Mucosa of stomach (tissue), 1 donor: ENCODE data around the gene DDTL.
"Not testable (repeated sequence)": the region's sequence is repeated elsewhere in the genome, so short reads cannot be mapped to it uniquely, and the experiment has no call there.

Source experiments
- H3K27me3 ChIP-seq: one replicate; pipeline ENCODE4 v1.7.0; 2013; ENCODE audit warnings: mild to moderate bottlenecking, low read length; ENCODE audit not compliant: control insufficient read depth, insufficient read depth
- H3K36me3 ChIP-seq: one replicate; pipeline ENCODE4 v1.7.0; 2013; ENCODE audit warnings: low read length; ENCODE audit not compliant: control insufficient read depth, insufficient read depth
- H3K4me1 ChIP-seq: one replicate; pipeline ENCODE4 v1.7.0; 2013; ENCODE audit warnings: mild to moderate bottlenecking, low read length; ENCODE audit not compliant: control insufficient read depth, insufficient read depth
- H3K4me3 ChIP-seq: one replicate; pipeline ENCODE4 v1.7.0; 2013; ENCODE audit warnings: low read length
- H3K9ac ChIP-seq: one replicate; pipeline ENCODE4 v1.7.0; 2013; ENCODE audit warnings: mild to moderate bottlenecking, low read length, moderate library complexity
- H3K9me3 ChIP-seq: one replicate; pipeline ENCODE4 v1.7.0; 2013; ENCODE audit warnings: mild to moderate bottlenecking, low read length, moderate library complexity; ENCODE audit not compliant: control insufficient read depth
- donor health status: Pancreatic carcinoma.

DDTL gene

DNA sequence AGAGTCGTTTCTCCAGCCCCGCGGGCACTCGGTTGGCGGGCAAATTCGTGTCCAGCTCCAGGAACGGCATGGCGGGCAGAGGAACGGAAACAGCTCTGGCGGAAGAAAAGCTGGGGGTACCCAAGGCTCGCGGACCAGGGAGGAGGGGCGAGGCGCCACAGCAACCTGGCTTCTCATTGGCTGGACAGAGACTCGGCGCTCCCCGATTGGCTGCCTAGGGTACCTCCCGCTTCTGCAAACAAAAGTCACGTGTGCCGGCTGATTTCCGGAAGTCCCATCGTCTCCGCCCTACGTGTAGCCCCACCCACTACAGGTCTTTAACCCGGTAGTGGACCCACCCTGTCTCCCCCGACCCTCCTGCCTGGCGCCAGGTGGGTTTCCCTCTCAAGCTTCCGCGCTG is 7.7 kb downstream of the DDTL start, which contains the start of gene DDT:
Gene DDT, minus strand, starts transcription at position 97 of the 400 bp plus-strand sequence. Its CDS starts 27 bp downstream, at position 70.
- not testable (repeated sequence) for H3K9me3 ChIP-seq, H3K4me3 ChIP-seq, H3K4me1 ChIP-seq, H3K27me3 ChIP-seq, H3K36me3 ChIP-seq, H3K9ac ChIP-seq

DNA sequence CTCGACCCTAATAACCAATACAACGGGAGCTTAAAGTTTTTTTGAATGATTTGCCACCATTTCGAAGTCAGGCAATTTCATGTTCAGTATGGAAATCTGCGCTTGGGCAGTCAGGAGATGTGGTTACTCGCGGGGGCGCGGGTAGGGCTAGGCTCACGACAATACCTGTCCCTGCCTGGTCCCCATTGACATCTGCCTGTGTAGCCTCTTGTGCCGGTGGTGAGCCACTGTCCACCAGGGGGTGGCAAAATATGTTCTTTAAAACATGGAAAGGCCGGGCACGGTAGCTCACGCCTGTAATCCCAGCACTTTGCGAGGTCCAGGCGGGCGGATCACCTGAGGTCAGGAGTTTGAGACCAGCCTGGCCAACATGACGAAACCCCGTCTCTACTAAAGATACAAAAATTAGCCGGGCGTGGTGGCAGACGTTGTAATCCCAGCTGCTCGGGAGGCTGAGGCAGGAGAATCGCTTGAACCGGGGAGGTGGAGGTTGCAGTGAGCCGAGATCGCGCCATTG is 8.2 kb downstream of the DDTL start:
- H3K4me3 ChIP-seq, H3K27me3 ChIP-seq, H3K9ac ChIP-seq, H3K9me3 ChIP-seq, H3K4me1 ChIP-seq, H3K36me3 ChIP-seq: not testable (repeated sequence)

DNA sequence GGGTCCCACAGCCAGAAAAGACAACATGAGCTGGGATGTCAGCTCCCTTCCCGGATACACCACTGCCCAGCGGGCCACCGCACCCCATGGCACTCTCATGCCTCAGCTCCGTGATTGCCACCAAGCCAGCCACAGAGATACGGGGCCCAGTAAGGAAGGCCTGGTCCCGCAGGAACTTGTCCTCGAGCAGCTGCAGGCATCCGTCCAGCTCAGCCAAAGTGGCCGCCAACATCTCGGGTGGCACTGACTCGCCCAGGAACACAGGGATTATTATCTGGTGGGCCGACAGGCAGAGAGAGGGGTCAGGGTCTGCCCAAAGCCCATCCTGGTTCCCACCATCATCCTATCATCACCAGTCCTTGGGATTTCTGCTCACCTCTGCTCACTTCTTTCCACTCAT is 10.6 kb downstream of the DDTL start:
- H3K27me3 ChIP-seq, H3K9me3 ChIP-seq, H3K4me3 ChIP-seq, H3K36me3 ChIP-seq, H3K4me1 ChIP-seq, H3K9ac ChIP-seq: not testable (repeated sequence)

DNA sequence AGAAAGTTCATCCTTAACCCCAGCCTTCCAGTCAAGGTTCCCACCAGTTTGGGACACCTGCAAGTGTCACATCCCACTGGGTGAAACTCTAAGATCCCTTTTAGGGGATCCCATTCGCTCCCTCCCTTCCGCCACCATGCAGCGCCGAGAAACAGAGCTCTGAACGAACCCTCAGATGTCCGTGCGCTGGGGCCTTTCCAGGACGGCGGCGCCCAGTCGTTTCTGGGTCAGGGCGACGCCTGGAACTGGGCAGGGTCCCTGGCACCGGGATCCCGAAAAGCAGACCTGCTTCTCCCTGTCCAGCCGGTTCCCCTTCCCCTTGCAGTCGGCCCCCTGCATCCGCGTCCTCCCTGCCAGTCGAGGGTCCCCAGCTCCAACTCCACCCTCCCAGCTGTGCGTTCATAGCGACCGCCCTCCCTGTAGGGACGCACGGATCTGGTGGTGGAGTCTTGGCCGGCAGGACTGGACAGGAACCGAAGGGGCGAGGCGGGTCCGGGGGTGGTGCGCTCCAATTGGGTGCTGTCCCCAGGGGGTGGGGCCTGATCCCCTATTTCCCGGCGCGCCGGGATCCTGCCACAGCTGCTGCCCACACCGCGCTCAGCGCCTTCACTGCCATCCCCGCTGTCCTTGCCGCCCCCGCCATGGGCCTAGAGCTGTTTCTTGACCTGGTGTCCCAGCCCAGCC is 13.0 kb downstream of the DDTL start, which contains the start of gene GSTT2:
Gene GSTT2, plus strand, starts transcription at position 578 of the 684 bp plus-strand sequence.
- not testable (repeated sequence) for H3K9ac ChIP-seq, H3K4me1 ChIP-seq, H3K4me3 ChIP-seq, H3K27me3 ChIP-seq, H3K36me3 ChIP-seq, H3K9me3 ChIP-seq

DNA sequence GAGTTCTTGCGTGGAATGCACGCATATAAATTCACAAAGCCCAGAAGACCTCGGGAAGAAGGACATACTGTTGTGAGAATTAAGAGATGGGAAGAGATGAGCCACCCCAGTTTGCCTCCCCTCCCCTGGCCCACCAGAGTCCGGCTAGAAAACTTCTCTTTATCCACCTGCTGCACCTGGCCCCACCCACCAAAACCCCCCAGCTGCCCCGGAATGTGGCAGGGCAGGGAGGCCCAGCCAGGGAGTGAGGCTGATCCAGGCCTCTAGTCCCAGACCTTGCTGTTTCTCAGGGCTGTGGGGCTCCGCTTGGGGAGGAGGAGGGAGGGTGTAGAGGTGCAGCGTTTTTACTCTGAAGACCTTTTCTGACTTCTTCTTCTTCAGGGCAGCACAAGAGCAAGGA is 13.9 kb downstream of the DDTL start:
- not testable (repeated sequence) for H3K27me3 ChIP-seq, H3K9ac ChIP-seq, H3K9me3 ChIP-seq, H3K4me1 ChIP-seq, H3K4me3 ChIP-seq, H3K36me3 ChIP-seq

DNA sequence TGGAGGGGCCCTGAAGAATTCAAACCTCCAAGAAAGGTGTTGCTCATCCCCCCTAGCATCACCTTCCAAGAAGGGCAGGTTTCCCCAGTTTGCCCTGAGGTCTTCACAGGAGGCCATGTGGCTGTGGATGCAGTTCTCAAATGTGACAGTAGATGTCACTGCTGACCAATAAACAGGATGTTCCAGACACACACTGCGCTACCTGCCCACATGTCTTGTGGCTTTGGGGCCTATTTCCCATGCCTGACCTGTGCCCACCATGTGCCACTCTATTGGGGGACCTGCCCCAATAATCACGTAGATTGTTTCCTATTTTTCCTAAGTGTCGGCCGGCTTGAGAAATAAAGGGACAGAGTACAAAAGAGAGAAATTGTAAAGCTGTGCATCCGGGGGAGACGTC is 17.7 kb downstream of the DDTL start:
- no peak overlapping the region for H3K4me3 ChIP-seq
- no peaks in the 10 kb centered on the region for H3K36me3 ChIP-seq
- no peak overlapping the region for H3K9ac ChIP-seq
- no peaks in the 10 kb centered on the region for H3K27me3 ChIP-seq
- H3K9me3 ChIP-seq = no peaks in the 10 kb centered on the region
- H3K4me1 ChIP-seq = no peaks in the 10 kb centered on the region

DNA sequence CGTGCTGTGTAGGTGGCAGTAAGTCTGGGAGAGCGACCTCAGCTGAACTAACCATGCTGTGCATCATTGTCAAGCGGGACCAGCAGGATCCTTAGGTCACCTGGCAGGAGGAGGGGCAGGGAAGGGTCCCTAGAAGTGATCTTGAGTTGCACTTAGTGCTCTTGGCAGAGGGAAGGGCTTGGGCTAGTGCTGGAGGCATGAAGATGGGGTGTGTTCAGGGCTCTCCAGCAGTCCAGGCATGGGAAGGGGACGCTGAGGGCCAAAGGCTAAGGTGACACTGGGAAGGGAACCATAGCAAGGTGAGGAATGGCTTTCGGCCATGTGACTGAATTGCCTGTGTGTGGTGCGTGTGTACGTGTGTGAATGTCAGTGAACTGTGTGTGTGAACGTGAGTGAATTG is 19.4 kb downstream of the DDTL start:
- H3K27me3 ChIP-seq, H3K9ac ChIP-seq, H3K36me3 ChIP-seq, H3K4me3 ChIP-seq, H3K9me3 ChIP-seq, H3K4me1 ChIP-seq: not testable (repeated sequence)

DNA sequence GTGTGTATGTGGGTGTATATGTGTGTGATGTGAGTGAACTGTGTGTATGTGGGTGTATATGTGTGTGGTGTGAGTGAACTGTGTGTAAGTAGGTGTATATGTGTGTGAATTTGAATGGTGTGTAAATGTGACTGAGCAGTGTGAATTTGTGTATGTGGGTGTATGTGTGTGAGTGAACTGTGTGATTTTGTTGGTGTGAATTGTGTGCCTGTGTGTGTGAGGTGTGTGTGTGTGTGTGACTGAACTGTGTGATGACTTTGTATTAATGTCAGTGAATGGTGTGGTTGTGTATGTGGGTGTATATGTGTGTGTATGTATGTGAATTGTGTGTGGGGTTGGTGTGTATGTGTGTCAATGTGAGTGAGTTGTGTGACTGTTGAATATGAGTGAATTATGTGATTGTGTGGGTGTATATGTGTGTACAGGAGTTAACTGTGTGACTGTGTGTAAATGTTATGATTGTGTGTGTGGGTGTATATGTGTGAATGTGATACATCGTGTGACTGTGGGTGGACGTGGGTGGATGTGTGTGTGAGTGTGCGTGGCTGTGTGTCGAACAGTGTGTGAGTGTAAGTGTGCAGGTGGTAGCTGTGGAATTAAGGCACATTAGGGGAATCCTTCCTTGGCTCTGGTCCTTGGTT is 20.0 kb downstream of the DDTL start:
- not testable (repeated sequence) for H3K9ac ChIP-seq, H3K9me3 ChIP-seq, H3K27me3 ChIP-seq, H3K4me1 ChIP-seq, H3K4me3 ChIP-seq, H3K36me3 ChIP-seq

DNA sequence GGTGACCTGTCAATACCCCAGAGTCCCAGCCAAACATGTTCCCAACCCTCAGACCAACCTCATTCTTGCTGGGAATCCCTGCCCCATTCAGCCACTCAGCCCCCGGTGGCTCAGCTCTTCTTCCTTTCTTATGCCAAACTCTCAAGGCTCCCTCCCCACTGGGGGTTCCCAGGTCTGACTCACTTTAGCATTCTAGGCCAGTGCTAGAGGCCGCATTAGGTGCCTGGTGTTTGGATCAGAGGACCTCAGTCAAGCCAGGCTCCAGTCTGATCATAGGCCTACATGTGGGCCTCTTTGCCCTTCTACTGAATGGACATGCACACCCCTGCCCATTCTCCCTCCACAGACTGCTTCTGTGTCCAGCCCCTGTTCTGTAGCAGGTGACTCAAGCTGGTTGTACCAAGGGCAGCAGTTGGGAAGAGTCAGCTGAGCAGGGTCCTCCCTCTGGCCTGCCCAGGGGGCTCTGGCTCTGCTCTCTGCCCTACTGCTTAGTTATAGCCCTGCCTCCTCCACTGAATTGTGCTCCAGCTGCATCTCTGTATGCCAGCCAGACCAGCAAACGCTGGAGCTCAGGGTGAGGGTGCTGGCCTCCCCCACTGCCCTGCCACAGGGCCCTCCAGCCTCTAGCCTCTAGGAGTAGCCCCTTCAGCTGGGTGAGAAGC is 23.0 kb downstream of the DDTL start:
- H3K9ac ChIP-seq, H3K4me3 ChIP-seq, H3K27me3 ChIP-seq, H3K4me1 ChIP-seq, H3K9me3 ChIP-seq, H3K36me3 ChIP-seq: not testable (repeated sequence)

DNA sequence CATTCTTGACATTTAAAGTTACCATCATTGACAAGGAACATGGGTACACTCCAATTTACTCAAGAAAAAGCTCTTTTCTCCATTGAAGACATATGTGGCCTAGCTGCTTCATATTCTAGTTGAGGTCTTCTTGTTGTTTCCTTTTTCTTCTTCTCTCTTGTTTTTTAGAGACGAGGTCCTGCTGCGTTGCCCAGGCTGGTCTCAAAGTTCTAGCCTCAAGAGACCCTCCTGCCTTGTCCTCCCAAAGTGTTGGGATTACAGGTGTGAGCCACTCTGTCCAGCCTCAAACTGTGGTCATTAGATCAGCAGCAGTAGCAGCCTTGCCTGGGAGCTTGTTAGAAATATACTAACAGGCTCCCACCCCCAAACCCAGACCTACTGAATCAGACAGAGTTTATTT is 26.4 kb downstream of the DDTL start:
- not testable (repeated sequence) for H3K27me3 ChIP-seq

DNA sequence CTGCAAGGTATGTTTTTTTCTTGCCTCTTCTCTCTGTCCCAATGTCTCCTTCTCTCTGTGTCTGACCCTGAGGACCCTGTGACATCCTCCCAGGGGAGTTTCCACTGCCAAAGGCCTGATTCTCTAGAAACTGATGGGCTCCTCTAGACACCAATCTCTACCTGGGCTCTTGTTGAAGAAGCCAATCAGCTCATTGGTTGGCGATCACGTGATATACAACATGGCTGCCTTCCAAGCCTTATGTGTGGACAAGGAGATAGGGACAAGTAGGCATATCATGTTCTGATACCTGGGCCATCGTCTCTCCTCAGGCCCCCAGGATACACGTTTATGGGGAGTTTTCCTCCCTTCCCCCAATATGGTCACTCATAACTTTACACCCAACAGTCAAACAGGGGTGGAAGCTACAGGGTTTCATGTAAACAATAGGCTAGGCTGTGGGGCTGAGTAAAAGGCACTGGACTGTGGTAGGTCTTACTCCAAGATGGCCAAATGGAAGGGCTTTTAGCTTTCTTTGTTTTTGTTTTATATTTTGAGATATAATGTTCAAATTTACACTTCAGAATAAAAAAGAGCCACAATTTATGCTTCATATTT is 27.0 kb downstream of the DDTL start:
- H3K4me1 ChIP-seq, H3K36me3 ChIP-seq, H3K9ac ChIP-seq, H3K9me3 ChIP-seq, H3K27me3 ChIP-seq, H3K4me3 ChIP-seq: not testable (repeated sequence)

More for the DNA sequence above, 26.4 kb downstream of the DDTL start:
- H3K9me3 ChIP-seq, H3K36me3 ChIP-seq, H3K4me3 ChIP-seq, H3K4me1 ChIP-seq, H3K9ac ChIP-seq: not testable (repeated sequence)

DNA sequence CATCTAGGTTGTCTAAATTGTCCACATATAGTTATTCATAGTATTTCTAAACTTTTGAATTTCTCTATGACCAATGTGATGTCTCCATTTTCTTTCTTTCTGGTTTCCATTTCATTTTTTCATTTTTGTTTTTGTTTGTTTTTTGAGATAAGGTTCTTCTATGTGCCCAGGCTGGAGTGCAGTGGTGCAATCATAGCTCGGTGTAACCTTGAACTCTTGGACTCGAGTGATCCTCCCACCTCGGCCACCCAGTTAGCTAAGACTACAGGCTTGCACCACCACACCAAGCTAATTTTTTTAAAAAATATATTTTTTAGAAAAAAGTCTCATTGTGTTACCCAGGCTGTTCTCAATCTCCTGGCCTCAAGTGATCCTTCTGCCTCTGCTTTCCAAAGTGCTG is 30.4 kb downstream of the DDTL start:
- no peak overlapping the region for H3K9ac ChIP-seq
- H3K36me3 ChIP-seq = no peaks in the 10 kb centered on the region
- H3K9me3 ChIP-seq = no peaks in the 10 kb centered on the region
- H3K4me1 ChIP-seq = no peaks in the 10 kb centered on the region
- H3K4me3 ChIP-seq = no peak overlapping the region
- H3K27me3 ChIP-seq = no peaks in the 10 kb centered on the region
